DOHH2 (cell line): ENCODE measurements around the gene DCTPP1.

Experiments
- EZH2phosphoT487 ChIP-seq: fragments of 200-600 bp; sonication (generic); IDR thresholded peaks from 2 replicates; pipeline ENCODE4 v1.6.1; 2017; ENCODE audit warnings: borderline replicate concordance, mild to moderate bottlenecking, antibody characterized with exemption, low read length, moderate library complexity, mixed read lengths
- TF ChIP-seq, protein P1 (sequence below): fragments of 200-600 bp; sonication (generic); IDR thresholded peaks from one replicate; pipeline ENCODE4 v1.5.1; 2014; ENCODE audit warnings: antibody characterized with exemption, mild to moderate bottlenecking, low read depth, low read length; ENCODE audit not compliant: poor library complexity, severe bottlenecking

DNA sequence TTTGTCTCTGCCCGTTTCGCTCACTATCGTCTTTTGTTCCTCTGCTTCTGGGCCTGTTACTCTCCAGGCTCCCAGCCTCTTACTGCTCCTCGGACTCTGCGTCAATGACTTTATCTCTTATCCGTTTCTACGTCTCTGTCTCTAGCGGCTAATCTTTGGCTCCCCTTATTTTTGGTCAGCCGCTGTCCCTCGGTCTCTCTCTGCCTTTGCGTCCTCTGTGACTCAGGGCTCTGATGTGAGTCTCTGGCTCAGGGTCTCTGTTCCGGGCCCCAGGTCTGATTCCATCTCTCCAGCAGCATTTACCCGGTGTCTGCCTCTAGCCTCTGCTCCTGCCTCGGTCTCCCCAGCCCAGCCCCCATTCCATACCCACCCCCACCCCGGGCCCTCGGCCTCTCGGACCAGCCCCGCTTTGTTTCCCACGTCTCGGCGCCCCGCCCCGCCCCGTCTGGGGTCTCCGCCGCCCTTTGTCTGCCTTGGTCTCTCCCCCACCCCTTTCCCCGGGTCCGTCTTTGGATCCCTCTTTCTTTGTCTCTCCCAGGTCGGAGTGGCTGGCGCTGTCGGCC lies 35.2 kb downstream of the DCTPP1 start:
- TF ChIP-seq, protein P1, sequence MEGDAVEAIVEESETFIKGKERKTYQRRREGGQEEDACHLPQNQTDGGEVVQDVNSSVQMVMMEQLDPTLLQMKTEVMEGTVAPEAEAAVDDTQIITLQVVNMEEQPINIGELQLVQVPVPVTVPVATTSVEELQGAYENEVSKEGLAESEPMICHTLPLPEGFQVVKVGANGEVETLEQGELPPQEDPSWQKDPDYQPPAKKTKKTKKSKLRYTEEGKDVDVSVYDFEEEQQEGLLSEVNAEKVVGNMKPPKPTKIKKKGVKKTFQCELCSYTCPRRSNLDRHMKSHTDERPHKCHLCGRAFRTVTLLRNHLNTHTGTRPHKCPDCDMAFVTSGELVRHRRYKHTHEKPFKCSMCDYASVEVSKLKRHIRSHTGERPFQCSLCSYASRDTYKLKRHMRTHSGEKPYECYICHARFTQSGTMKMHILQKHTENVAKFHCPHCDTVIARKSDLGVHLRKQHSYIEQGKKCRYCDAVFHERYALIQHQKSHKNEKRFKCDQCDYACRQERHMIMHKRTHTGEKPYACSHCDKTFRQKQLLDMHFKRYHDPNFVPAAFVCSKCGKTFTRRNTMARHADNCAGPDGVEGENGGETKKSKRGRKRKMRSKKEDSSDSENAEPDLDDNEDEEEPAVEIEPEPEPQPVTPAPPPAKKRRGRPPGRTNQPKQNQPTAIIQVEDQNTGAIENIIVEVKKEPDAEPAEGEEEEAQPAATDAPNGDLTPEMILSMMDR: no peak
- no peak for TF ChIP-seq EZH2phosphoT487
